GM21447 (cell line): Measurements from ENCODE around the gene MRPL2.

Source experiments
- ATAC-seq: cut with Tn5 transposase; IDR thresholded peaks from one replicate; pipeline ENCODE4 v1.9.1; 2021; ENCODE audit not compliant: unreplicated experiment

The MRPL2 gene

GRCh38 chr6:43059168-43060033 is at the start of gene MRPL2, which contains the start of gene KLC4:
MRPL2 (minus strand) TSS chr6:43059434; CDS start chr6:43059381, 53 bp downstream.
KLC4 (plus strand) TSS chr6:43059631; CDS start chr6:43061336, 1,705 bp downstream.
- ATAC-seq = peak; percentile 91

DNA sequence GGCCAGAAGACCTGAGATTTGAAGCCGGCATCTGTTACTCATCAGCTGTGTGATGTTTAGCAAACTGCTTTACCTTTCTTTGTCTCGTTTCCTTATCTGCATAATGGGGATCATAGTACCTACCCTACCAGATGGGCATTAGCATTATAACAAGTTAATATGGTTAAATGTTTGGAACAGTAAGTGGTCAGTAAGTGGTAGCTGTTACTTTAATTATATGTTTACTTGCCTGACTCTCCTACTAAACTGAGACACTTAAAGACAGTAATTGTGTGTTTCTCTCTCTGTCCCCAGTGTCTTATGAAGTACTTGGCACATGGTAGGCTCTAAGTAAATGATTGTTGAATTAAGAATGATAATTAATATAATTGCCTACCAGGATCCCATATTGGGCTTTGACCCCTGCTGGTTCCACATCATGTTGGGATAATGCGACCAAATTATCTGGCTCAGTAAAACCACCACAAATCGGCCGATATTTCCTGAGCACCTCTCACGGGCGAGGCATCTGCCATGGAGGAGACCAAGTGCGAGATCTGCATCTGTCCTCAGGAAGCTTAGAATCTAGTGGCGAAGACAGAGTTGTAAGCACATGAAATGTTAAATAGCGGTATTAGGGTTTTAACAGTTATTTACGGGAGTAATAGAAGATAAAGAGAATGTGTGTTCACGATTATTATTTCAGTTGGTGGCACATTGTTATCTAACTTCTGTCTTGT is 48.3 kb upstream of the MRPL2 start:
- ATAC-seq = no peak

- ATAC-seq = no peak
Observed at GRCh38 chr6:43105538-43106222, 46.4 kb upstream of the MRPL2 start.

DNA sequence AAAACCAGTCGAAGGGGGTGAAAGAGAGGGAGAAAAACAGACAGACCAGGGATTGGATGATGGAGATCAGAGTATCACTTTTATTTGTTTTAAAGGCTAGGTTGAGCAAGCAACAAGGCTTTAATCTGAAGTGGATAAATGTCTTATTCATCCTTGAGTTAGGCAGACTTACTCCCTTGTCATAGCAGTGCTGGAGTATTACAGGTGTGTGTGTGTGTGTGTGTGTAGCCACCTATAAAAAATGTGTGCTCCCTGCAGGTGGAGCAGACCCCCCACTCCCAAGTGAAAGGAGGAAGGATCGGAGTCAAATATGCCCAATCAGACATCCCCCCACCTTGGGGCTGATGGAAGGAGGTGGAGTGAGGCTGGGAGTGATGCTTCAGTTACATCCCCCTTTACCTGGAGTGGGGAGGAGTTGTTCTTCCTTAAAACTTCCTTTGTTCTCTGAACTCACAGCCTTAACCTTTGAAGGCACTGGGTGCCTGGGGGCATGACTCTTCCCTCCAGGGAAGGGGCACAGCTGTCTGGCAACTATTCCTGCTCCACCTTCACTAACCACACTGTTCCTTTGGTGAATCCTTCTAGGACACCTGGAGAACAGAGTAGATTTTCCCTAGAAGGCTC is 44.1 kb upstream of the MRPL2 start:
- ATAC-seq = no peak

DNA sequence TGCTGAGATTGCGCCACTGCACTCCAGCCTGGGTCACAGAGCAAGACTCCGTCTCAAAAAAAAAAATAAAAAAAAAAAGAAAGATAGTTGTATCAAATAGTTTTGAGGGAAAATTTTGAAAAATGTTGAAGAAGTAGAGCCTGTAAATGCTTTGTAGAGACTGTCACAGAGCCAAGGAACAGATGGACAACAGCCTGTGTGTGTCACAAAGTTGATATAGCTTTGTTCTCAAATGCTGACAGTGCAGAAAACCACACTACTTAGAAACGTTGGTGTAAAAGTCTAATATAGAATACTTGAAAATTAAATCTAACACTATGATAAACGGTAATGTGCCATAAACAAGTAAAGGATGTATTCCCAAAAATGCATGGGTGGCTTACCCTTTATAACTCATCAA is 42.3 kb upstream of the MRPL2 start:
- ATAC-seq = no peak

GRCh38 chr6:43097502-43097901 is 38.3 kb upstream of the MRPL2 start:
- ATAC-seq = no peak

DNA sequence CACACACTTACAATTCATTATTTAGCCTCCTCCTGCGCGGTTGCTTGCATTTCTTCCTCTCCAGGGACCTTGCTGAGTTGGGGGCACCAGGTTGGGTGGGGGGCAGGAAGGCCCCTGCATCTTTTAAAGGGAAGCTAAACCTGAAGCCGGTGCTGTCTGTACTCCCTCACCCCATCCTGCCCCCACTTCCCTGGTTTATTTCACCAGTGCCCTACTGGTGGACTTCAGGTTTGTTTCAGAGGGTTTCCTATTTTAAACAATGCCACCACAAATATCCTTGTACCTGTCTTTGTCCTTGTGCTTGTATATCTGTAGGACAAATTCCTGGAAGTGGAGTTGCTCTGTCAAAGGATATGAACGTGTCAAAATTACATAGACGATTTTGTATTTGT is 37.9 kb upstream of the MRPL2 start:
- ATAC-seq = no peak

GRCh38 chr6:43096451-43097097 is 37.3 kb upstream of the MRPL2 start:
- ATAC-seq = no peak

DNA sequence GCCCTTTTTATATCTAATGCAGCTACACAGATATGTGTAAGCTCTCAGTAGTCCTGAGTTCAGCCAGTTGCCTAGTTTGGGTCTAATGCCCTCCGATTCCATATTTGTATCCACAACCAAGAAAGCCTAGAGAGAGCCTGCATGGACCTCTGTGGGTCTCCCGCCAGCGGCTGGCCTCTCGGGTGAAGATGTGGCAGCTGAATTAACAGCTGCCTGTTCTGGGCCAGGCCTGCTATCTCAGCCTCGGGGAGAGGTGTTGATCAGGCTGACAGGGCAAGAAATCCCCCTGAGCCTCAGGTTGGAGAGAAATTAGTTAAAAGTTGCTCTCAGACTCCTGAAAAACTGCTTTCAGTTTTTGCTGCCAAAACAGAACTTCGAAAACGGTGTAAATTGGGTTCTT is 36.7 kb upstream of the MRPL2 start:
- ATAC-seq = no peak

GRCh38 chr6:43093436-43094289 is 34.4 kb upstream of the MRPL2 start:
- ATAC-seq = no peak

- ATAC-seq = no peak
Observed at GRCh38 chr6:43092635-43093034, 33.4 kb upstream of the MRPL2 start.

- ATAC-seq = no peak
Observed at GRCh38 chr6:43091436-43091991, 32.3 kb upstream of the MRPL2 start.

DNA sequence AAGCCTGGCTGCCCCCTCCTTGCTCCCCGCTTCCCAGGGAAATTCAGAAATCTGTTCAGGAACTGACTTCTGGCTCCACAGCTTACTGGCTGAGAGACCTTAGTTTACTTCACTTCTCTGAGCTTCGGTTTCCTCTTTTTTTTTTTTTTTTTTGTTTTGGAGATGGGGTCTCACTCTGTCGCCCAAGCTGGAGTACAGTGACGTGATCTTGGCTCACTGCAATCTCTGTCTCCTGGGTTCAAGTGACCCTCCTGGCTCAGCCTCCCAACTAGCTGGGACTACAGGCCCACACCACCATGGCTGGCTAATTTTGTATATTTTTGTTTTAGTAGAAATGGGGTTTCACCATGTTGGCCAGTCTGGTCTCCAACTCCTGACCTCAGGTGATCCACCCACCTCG is 31.8 kb upstream of the MRPL2 start:
- ATAC-seq = no peak

DNA sequence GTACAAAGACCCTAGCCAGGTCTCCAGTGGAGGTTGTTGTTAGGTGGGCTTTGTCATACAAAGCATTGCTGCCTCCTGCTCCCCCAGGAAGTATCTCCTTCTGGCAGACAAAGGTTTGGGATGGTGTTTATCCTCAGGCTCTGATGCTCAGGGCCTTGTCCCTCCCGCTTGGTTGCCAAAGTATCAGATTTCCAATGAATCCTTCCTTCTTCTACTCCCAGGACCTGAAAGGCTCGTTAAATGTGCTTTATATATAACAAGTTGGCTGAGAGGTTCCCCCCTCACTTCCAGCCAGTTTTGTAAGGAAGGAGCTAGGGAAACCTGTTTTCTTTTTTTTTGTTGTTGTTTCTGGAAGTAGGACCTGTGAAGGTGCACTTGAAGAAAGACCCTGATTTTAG is 31.3 kb upstream of the MRPL2 start:
- no peak for ATAC-seq

DNA sequence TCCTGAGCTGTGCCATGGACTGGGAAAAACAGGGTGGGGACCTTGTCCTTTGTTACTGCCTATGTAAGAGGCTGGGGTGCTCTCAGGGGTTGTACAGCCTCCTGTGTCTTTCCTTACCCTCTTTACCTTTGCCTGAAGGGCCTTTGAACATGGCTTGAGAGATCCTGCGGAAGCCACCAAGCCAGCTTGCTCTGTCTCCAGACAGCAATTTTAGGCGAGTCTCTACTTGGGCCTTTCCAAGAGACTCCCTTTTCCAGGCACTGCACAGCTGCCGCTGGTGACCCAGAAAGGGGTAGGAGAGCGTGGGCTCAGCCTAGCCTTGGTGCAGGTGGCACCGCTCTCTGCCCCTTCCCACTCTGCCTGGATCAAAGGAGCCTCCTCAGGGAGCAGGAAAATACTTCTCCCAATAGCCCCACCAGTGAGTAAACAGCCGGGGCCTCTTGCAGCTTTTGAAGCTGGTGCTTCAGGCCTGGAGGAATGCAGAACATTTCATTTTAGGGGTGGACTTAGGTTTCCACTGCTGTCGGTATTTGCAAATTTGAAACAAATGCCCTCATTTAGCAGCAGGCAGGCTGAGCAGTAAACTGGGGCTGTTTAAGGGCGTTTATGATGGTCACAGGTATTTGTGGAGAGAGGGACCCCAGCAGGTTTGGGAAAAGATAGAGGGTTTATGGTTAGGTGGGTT is 30.8 kb upstream of the MRPL2 start:
- no peak for ATAC-seq

GRCh38 chr6:43089467-43089866 is 30.2 kb upstream of the MRPL2 start:
- ATAC-seq = no peak

GRCh38 chr6:43088654-43089056 is 29.4 kb upstream of the MRPL2 start:
- no peak for ATAC-seq

DNA sequence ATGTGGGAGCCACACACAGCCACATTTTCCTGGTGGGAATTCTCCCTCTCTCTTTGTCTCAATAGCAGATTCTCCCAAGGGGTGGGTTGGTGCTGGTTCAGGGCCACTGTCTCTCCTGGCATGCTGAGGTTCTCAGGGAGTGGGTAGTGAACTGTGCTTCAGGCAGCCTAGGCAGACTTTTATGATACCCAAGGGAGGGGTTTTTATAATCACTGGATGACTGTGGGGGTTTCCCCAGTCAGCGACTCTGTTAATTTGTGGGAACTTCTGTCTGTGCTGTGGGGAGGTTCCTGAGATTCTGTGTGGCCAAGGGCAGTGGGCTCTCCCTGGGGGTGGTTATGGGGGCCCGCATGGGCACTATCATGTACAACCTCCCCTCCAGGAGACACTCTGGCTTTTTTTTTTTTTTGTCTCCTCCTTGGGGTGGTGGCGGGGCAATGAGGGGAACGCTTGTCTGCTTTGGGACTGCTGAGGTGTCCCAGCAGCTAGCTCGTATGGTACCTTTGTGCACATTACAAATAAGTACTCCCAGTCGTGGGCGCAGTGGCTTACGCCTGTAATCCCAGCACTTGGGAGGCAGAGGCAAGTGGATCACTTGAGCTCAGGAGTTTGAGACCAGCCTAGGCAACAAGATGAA is 26.9 kb upstream of the MRPL2 start:
- no peak for ATAC-seq
